SK-N-SH (cell line): ENCODE measurements around the gene RASGRP2. TPM values are rescaled to one million over a fixed set of nuclear protein-coding genes. Genes with fewer than 3 reads are reported as not detected.

ENCODE experiments used
- CTCF ChIA-PET: fragments of 300-600, 350-600 bp; formaldehyde crosslinking; extraction: SDS; loops from one replicate; lab custom pipeline; 2021; lab: Yijun Ruan, JAX
- POLR2A ChIA-PET: fragments of 350-600 bp; sonication (Branson Sonifier 250); formaldehyde crosslinking; extraction: SDS; loops from one replicate; lab custom pipeline; 2020; ENCODE audit warnings: antibody characterized with exemption, inconsistent platforms; lab: Yijun Ruan, JAX
- DNase-seq: peaks from one replicate; pipeline ENCODE4 v3.0.0; 2012
- H2AFZ ChIP-seq: fragments of 200-600 bp; sonication (generic); 2 replicates; pipeline ENCODE4 v1.8.1; 2016; ENCODE audit warnings: antibody characterized with exemption, mild to moderate bottlenecking, low read depth
- H3F3A ChIP-seq: fragments of 200-600 bp; sonication (generic); replicated peaks from 2 replicates; pipeline ENCODE3; 2016; ENCODE audit warnings: antibody characterized with exemption, mild to moderate bottlenecking; ENCODE audit not compliant: insufficient read depth
- H3K27ac ChIP-seq, 2 experiments: fragments of 200-500 bp in 1 of 2; fragments of 200-600 bp in 1 of 2; sonication (Bioruptor generic) in 1 of 2; sonication (generic), shearing (Covaris generic) in 1 of 2; 2 replicates each; pipeline versions ENCODE4 v1.5.1 to v1.6.1; 2014 to 2016; ENCODE audit warnings: low read depth in 2 of 2, inconsistent platforms in 1 of 2, low read length in 1 of 2, mild to moderate bottlenecking in 1 of 2, mixed read lengths in 1 of 2
- H3K27me3 ChIP-seq: fragments of 200-600 bp; sonication (generic), shearing (Covaris generic); 2 replicates; pipeline ENCODE4 v1.6.1; 2016; ENCODE audit warnings: mixed run types; ENCODE audit not compliant: insufficient read depth
- H3K36me3 ChIP-seq, 2 experiments: fragments of 200-500 bp in 1 of 2; fragments of 200-600 bp in 1 of 2; sonication (Bioruptor generic) in 1 of 2; sonication (generic) in 1 of 2; replicated peaks in 1 of 2; 2 replicates each; pipeline versions ENCODE3 to v1.5.1; 2014 to 2016; ENCODE audit warnings: low read length in 1 of 2, mild to moderate bottlenecking in 1 of 2; ENCODE audit not compliant: insufficient read depth in 2 of 2, control insufficient read depth in 1 of 2
- H3K4me1 ChIP-seq, 2 experiments: fragments of 200-500 bp in 1 of 2; fragments of 200-600 bp in 1 of 2; sonication (Bioruptor generic) in 1 of 2; sonication (generic), shearing (Covaris generic) in 1 of 2; 2 replicates each; pipeline versions ENCODE4 v1.5.1 to v1.6.1; 2014 to 2016; ENCODE audit warnings: low read depth in 1 of 2, low read length in 1 of 2, mixed run types in 1 of 2; ENCODE audit not compliant: insufficient read depth in 2 of 2, control insufficient read depth in 1 of 2
- H3K4me2 ChIP-seq: fragments of 200-600 bp; sonication (generic), shearing (Covaris generic); 2 replicates; pipeline ENCODE4 v1.6.1; 2017; ENCODE audit warnings: mixed run types
- H3K4me3 ChIP-seq, 2 experiments: fragments of 200-500 bp in 1 of 2; fragments of 200-600 bp in 1 of 2; sonication (Bioruptor generic) in 1 of 2; sonication (generic), shearing (Covaris generic) in 1 of 2; 2 replicates each; pipeline versions ENCODE4 v1.5.1 to v1.8.1; 2014 to 2016; ENCODE audit warnings: low read depth in 2 of 2, inconsistent platforms in 1 of 2, low read length in 1 of 2, mild to moderate bottlenecking in 1 of 2, mixed read lengths in 1 of 2, moderate library complexity in 1 of 2
- H3K79me2 ChIP-seq: fragments of 200-600 bp; sonication (generic); 2 replicates; pipeline ENCODE4 v1.8.1; 2017; ENCODE audit warnings: mild to moderate bottlenecking; ENCODE audit not compliant: insufficient read depth
- H3K9ac ChIP-seq: fragments of 200-600 bp; sonication (generic); 2 replicates; pipeline ENCODE4 v1.6.1; 2017; ENCODE audit warnings: mixed run types
- H3K9me2 ChIP-seq: fragments of 200-600 bp; sonication (generic); 2 replicates; pipeline ENCODE4 v1.6.1; 2017; ENCODE audit warnings: mixed run types
- H3K9me3 ChIP-seq: fragments of 200-600 bp; sonication (generic); 2 replicates; pipeline ENCODE4 v1.6.1; 2017; ENCODE audit warnings: mixed run types, mild to moderate bottlenecking, moderate library complexity
- H4K20me1 ChIP-seq: fragments of 200-600 bp; sonication (generic); 2 replicates; pipeline ENCODE4 v1.6.1; 2017; ENCODE audit warnings: mild to moderate bottlenecking, mixed run types; ENCODE audit not compliant: insufficient read depth
- CHD2 ChIP-seq: fragments of 150-350 bp; IDR thresholded peaks from 2 replicates; pipeline ENCODE4 v1.6.1; 2018; ENCODE audit warnings: low read length; ENCODE audit not compliant: partially characterized antibody
- FOXM1 ChIP-seq: IDR thresholded peaks from 2 replicates; pipeline ENCODE4 v1.4.0; 2012; ENCODE audit warnings: low read depth, mild to moderate bottlenecking
- GATA2 ChIP-seq: sonication (generic); formaldehyde crosslinking; IDR thresholded peaks from 2 replicates; pipeline ENCODE4 v1.5.0; 2020; ENCODE audit warnings: mild to moderate bottlenecking, missing genetic modification reagents
- MXI1 ChIP-seq: IDR thresholded peaks from 2 replicates; pipeline ENCODE4 v1.6.1; 2012; ENCODE audit warnings: mild to moderate bottlenecking, low read depth, low read length, improper control_type of control experiment
- REST ChIP-seq: IDR thresholded peaks from 2 replicates; pipeline ENCODE4 v1.6.1; 2012; ENCODE audit warnings: mild to moderate bottlenecking, low read depth, low read length, moderate library complexity
- RFX5 ChIP-seq: IDR thresholded peaks from 2 replicates; pipeline ENCODE4 v1.6.1; 2012; ENCODE audit warnings: mild to moderate bottlenecking, improper control_type of control experiment, low read length
- RXRA ChIP-seq: IDR thresholded peaks from 2 replicates; pipeline ENCODE4 v1.4.0; 2012; ENCODE audit warnings: low read depth, mild to moderate bottlenecking, borderline replicate concordance
- SIN3A ChIP-seq: IDR thresholded peaks from 2 replicates; pipeline ENCODE4 v1.6.1; 2012; ENCODE audit warnings: low read depth, mild to moderate bottlenecking, low read length, moderate library complexity, borderline replicate concordance
- USF1 ChIP-seq: IDR thresholded peaks from 2 replicates; pipeline ENCODE4 v1.4.0; 2012; ENCODE audit warnings: low read depth, borderline replicate concordance
- USF2 ChIP-seq: fragments of 150-350 bp; IDR thresholded peaks from 2 replicates; pipeline ENCODE4 v1.6.1; 2017; ENCODE audit warnings: antibody characterized with exemption, low read length, low read depth, borderline replicate concordance
- YY1 ChIP-seq: IDR thresholded peaks from 2 replicates; pipeline ENCODE4 v1.4.0; 2012; ENCODE audit warnings: low read depth, mild to moderate bottlenecking
- ZBTB33 ChIP-seq: IDR thresholded peaks from 2 replicates; pipeline ENCODE4 v1.4.0; 2012; ENCODE audit warnings: low read depth, borderline replicate concordance
- WGBS: methylation state at CpG from one replicate; pipeline ENCODE4 v1.1.6; 2017; ENCODE audit warnings: low lambda C conversion rate; 5-methylcytosine and 5-hydroxymethylcytosine counted together
- polyA plus RNA-seq, 3 experiments: library from polyadenylated mRNA; depleted of rRNA; stranded (reverse); fragments of >200 nt; gene quantifications; 2 replicates each; pipeline ENCODE4 v1.2.3, GENCODE V29; 2012

RASGRP2 gene
- polyA plus RNA-seq, 1 of the 3 experiments (the other 2 are of a cell fraction): 1.6 TPM

DNA sequence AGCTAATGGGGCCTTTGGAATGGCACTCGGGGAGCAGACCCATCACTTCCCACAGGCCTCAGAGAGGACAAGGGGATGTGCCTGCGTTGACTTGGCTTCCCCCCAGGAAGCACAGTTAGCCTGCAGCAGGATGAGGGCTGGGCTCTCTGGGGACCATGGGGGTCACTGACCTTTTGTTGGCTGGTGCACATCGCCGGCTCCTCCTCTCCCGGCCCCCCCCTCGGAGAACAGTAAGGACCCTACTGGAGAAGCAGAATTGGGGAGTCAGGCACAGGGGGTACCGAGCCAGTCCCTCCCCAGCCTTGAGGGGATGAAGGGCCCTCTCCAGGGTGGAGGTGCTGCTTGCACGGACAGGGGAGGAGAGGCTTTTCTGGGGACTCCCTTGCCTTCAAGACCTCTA is 53.7 kb downstream of the RASGRP2 start:
- no peak for DNase-seq
- no peak for TF ChIP-seq ZBTB33
- no peak for TF ChIP-seq RFX5
- TF ChIP-seq RXRA: no peak
- no peak for TF ChIP-seq YY1
- no peak for TF ChIP-seq USF1
- TF ChIP-seq GATA2 (CRISPR knock-in tag): no peak
- TF ChIP-seq FOXM1: no peak
- TF ChIP-seq MXI1: no peak
- no peak for TF ChIP-seq CHD2
- TF ChIP-seq SIN3A: no peak
- TF ChIP-seq USF2: no peak
- no peak for TF ChIP-seq REST
- TF ChIP-seq, all 33 proteins: peak for 0
- WGBS: 0% methylated on average over 1 of the region's 8 CpGs
- no peaks in the 10 kb centered on the region for H3K36me3 ChIP-seq
- no peak overlapping the region for H3K4me2 ChIP-seq
- no peaks in the 10 kb centered on the region for H3F3A ChIP-seq
- H3K9me3 ChIP-seq: no peaks in the 10 kb centered on the region
- H3K27me3 ChIP-seq: peaks cover 18% of the 10 kb centered on the region; the same call in 1 of the 2 replicates
- H3K4me3 ChIP-seq: no peak overlapping the region
- no peak overlapping the region for H3K9ac ChIP-seq
- H3K79me2 ChIP-seq: no peaks in the 10 kb centered on the region
- no peak overlapping the region for H2AFZ ChIP-seq
- H4K20me1 ChIP-seq: no peaks in the 10 kb centered on the region
- POLR2A ChIA-PET: no interaction called here
- CTCF ChIA-PET: interaction anchor here (1.0 to 2.9 kb wide), 9 partner anchors 14 to 241 kb away, joined by 3 to 68 read pairs (median 33); partner anchors contain the start of genes NRXN2 and RASGRP2
- peaks cover 0 to 50% of the 10 kb centered on the region in 2 experiments; a peak in 2 of 4 replicates for H3K4me1 ChIP-seq
- peak overlapping the region in 1 of 2 experiments; percentile 5; a peak in 1 of 4 replicates for H3K27ac ChIP-seq
- no peaks in the 10 kb centered on the region for H3K9me2 ChIP-seq
